HepG2 (cell line): Measurements from ENCODE around the gene ZNF740. TPM values are rescaled to one million over a fixed set of nuclear protein-coding genes. Genes with fewer than 3 reads are reported as not detected.
A peak's percentile ranks its signal among the peaks of the same experiment; 100 is the strongest.

ENCODE experiments used
- BRCA1 ChIP-seq: sonication (generic); formaldehyde crosslinking; IDR thresholded peaks from 2 replicates; pipeline ENCODE4 v1.4.0; 2020; ENCODE audit warnings: missing genetic modification reagents
- CBX5 ChIP-seq: sonication (generic); formaldehyde crosslinking; IDR thresholded peaks from 2 replicates; pipeline ENCODE4 v1.4.0; 2020; ENCODE audit warnings: missing genetic modification reagents, borderline replicate concordance
- ERF ChIP-seq: IDR thresholded peaks from 2 replicates; pipeline ENCODE4 v1.6.1; 2018; ENCODE audit warnings: missing biosample characterization, missing genetic modification reagents
- FOXO1 ChIP-seq: sonication (generic); formaldehyde crosslinking; IDR thresholded peaks from 2 replicates; pipeline ENCODE4 v1.4.0; 2020; ENCODE audit warnings: missing genetic modification reagents
- GATAD2A ChIP-seq: IDR thresholded peaks from 2 replicates; pipeline ENCODE4 v1.6.1; 2016
- HMG20B ChIP-seq: conservative IDR thresholded peaks from 2 replicates; pipeline ENCODE4 v1.6.1; 2016; ENCODE audit warnings: missing genetic modification reagents, missing compliant biosample characterization
- KDM1A ChIP-seq: IDR thresholded peaks from 2 replicates; pipeline ENCODE4 v1.6.1; 2016; ENCODE audit warnings: missing compliant biosample characterization
- KDM2A ChIP-seq: sonication (generic); formaldehyde crosslinking; IDR thresholded peaks from 2 replicates; pipeline ENCODE4 v1.4.0; 2020; ENCODE audit warnings: low read depth, missing genetic modification reagents, borderline replicate concordance
- NR2F6 ChIP-seq, 2 experiments: IDR thresholded peaks; 2 replicates each; pipeline ENCODE4 v1.6.1; 2016; ENCODE audit warnings: antibody characterized with exemption in 1 of 2, mild to moderate bottlenecking in 1 of 2
- NRL ChIP-seq: sonication (generic); formaldehyde crosslinking; IDR thresholded peaks from 2 replicates; pipeline ENCODE4 v1.5.0; 2020; ENCODE audit warnings: missing genetic modification reagents, mild to moderate bottlenecking, moderate library complexity, borderline replicate concordance
- PHF21A ChIP-seq: sonication (generic); formaldehyde crosslinking; IDR thresholded peaks from 2 replicates; pipeline ENCODE4 v1.5.0; 2020; ENCODE audit warnings: mild to moderate bottlenecking, missing genetic modification reagents
- RCOR2 ChIP-seq: IDR thresholded peaks from 2 replicates; pipeline ENCODE4 v1.6.1; 2016; ENCODE audit warnings: missing biosample characterization, missing genetic modification reagents
- SKI ChIP-seq: fragments of 450-650 bp; IDR thresholded peaks from one replicate; pipeline ENCODE4 v1.6.1; 2018; ENCODE audit warnings: mild to moderate bottlenecking; ENCODE audit not compliant: partially characterized antibody
- SOX6 ChIP-seq, 2 experiments: fragments of 450-650 bp in 1 of 2; sonication (generic) in 1 of 2; formaldehyde crosslinking in 1 of 2; IDR thresholded peaks; 2 replicates each; pipeline versions ENCODE4 v1.4.0 to v1.6.1; 2017 to 2020; ENCODE audit warnings: antibody characterized with exemption in 1 of 2, mild to moderate bottlenecking in 1 of 2, missing genetic modification reagents in 1 of 2
- ZBTB20 ChIP-seq: sonication (generic); formaldehyde crosslinking; IDR thresholded peaks from 2 replicates; pipeline ENCODE4 v1.8.1; 2023; ENCODE audit warnings: missing genetic modification reagents, low read depth, mild to moderate bottlenecking, borderline replicate concordance
- ZNF124 ChIP-seq: sonication (generic); formaldehyde crosslinking; IDR thresholded peaks from 2 replicates; pipeline ENCODE4 v1.4.0; 2020; ENCODE audit warnings: missing genetic modification reagents
- ZNF224 ChIP-seq: sonication (generic); formaldehyde crosslinking; IDR thresholded peaks from 2 replicates; pipeline ENCODE4 v1.5.0; 2020; ENCODE audit warnings: mild to moderate bottlenecking, missing genetic modification reagents
- ZNF263 ChIP-seq: sonication (generic); formaldehyde crosslinking; IDR thresholded peaks from 2 replicates; pipeline ENCODE4 v1.4.0; 2020; ENCODE audit warnings: missing genetic modification reagents
- ZNF274 ChIP-seq: sonication (generic); formaldehyde crosslinking; IDR thresholded peaks from 2 replicates; pipeline ENCODE4 v1.5.1; 2020; ENCODE audit warnings: mild to moderate bottlenecking, missing genetic modification reagents
- ZNF317 ChIP-seq: sonication (generic); formaldehyde crosslinking; IDR thresholded peaks from 2 replicates; pipeline ENCODE4 v1.5.0; 2020; ENCODE audit warnings: mild to moderate bottlenecking, missing genetic modification reagents
- ZNF451 ChIP-seq: sonication (generic); formaldehyde crosslinking; IDR thresholded peaks from 2 replicates; pipeline ENCODE4 v1.5.0; 2020; ENCODE audit warnings: mild to moderate bottlenecking, missing genetic modification reagents
- ZNF484 ChIP-seq: sonication (generic); formaldehyde crosslinking; IDR thresholded peaks from 2 replicates; pipeline ENCODE4 v1.5.1; 2020; ENCODE audit warnings: mild to moderate bottlenecking, low read depth, missing genetic modification reagents, borderline replicate concordance
- ZNF564 ChIP-seq: sonication (generic); formaldehyde crosslinking; IDR thresholded peaks from 2 replicates; pipeline ENCODE4 v1.8.1; 2023; ENCODE audit warnings: mild to moderate bottlenecking, missing genetic modification reagents
- ZNF768 ChIP-seq: sonication (generic); formaldehyde crosslinking; IDR thresholded peaks from 2 replicates; pipeline ENCODE4 v1.4.0; 2020; ENCODE audit warnings: missing genetic modification reagents
- ZNF782 ChIP-seq: sonication (generic); formaldehyde crosslinking; IDR thresholded peaks from 2 replicates; pipeline ENCODE4 v1.4.0; 2020; ENCODE audit warnings: missing genetic modification reagents, mild to moderate bottlenecking, borderline replicate concordance
- polyA plus RNA-seq, 8 experiments: library from polyadenylated mRNA; depleted of rRNA in 3 of 8; stranded (reverse) in 7 of 8; unstranded in 1 of 8; fragments of >200 nt; fragmentation: Illumina TruSeq in 4 of 8; extraction: Trizol in 4 of 8; gene quantifications; 2 replicates each; pipeline versions ENCODE4 v1.2.1 to v1.2.3, GENCODE V29; 2011 to 2016; ENCODE audit warnings: low read depth in 4 of 8, missing spikeins in 1 of 8, mixed read lengths in 1 of 8; ENCODE audit not compliant: insufficient read depth in 1 of 8
- total RNA-seq, 5 experiments: library from RNA; depleted of rRNA; stranded (reverse); fragments of >200 nt; fragmentation: Illumina TruSeq; extraction: Trizol; gene quantifications; 2 replicates each; pipeline ENCODE4 v1.2.3, GENCODE V29; 2016; ENCODE audit warnings: low read depth in 1 of 5
- TF ChIP-seq, protein P1 (sequence below): sonication (generic); formaldehyde crosslinking; IDR thresholded peaks from 2 replicates; pipeline ENCODE4 v1.8.1; 2023; ENCODE audit warnings: mild to moderate bottlenecking, missing genetic modification reagents
- TF ChIP-seq, protein P2 (sequence below): sonication (generic); formaldehyde crosslinking; IDR thresholded peaks from 2 replicates; pipeline ENCODE4 v1.4.0; 2020; ENCODE audit warnings: mild to moderate bottlenecking, low read depth, missing genetic modification reagents
- TF ChIP-seq, protein P3 (sequence below): sonication (generic); formaldehyde crosslinking; IDR thresholded peaks from 2 replicates; pipeline ENCODE4 v1.4.0; 2020; ENCODE audit warnings: missing genetic modification reagents

Gene ZNF740
- total and polyA plus RNA-seq, 2 of the 13 experiments (the other 11 are each of a cell fraction or from before 2014, with no cell fraction given): 16.9 to 19.0 TPM

DNA sequence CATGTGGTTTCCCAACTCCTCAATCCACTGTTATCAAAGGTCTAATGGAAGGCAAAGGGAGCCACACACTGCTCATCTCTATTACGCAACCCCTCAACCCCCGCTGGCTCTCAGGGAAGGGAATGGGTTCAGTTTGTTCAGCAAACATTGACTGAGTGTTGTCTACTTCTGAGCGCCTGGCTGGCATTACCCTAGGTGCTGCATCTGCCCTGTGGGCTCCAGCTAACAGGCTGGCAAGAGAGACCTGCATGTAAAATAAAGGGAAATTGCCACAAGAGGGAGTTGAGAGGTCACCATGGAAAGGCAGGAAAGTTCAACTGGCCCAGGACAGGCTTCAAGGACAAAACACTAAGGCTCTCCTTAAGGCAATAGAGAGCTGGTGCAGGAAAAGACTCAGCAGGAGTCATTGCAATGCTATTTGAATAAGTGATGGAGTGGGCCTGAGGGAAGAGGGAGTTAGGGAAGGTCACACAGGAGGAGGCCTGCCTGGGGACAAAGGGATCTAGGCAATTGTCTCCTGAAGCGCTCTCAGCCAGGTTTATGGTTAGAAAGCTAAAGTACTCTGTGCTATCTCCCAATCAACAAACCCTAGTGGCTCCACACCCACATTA is 5.5 kb upstream of the ZNF740 start (continued):
- no peak for TF ChIP-seq SOX6 (IDR thresholded peaks at IDR 0.05)
- TF ChIP-seq SOX6 (CRISPR knock-in tag; IDR thresholded peaks at IDR 0.05): peak; percentile 70
- 0 out of 2 replicates have a peak, but pooled peaks have one; percentile 32 for TF ChIP-seq BRCA1 (CRISPR knock-in tag)
- TF ChIP-seq GATAD2A (CRISPR knock-in tag): peak; percentile 96
- no peak for TF ChIP-seq ZNF782 (CRISPR knock-in tag)
- TF ChIP-seq SKI: peak; percentile 79
- no peak for TF ChIP-seq NRL (CRISPR knock-in tag)
- 0 out of 2 replicates have a peak, but pooled peaks have one; percentile 30 for TF ChIP-seq ZNF263
- TF ChIP-seq ZNF484 (CRISPR knock-in tag): no peak
- TF ChIP-seq, protein P1, sequence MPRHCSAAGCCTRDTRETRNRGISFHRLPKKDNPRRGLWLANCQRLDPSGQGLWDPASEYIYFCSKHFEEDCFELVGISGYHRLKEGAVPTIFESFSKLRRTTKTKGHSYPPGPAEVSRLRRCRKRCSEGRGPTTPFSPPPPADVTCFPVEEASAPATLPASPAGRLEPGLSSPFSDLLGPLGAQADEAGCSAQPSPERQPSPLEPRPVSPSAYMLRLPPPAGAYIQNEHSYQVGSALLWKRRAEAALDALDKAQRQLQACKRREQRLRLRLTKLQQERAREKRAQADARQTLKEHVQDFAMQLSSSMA (CRISPR knock-in tag): no peak
- peak; percentile 87 for TF ChIP-seq PHF21A (CRISPR knock-in tag)
- TF ChIP-seq NR2F6 (IDR thresholded peaks at IDR 0.05): peak; percentile 66
- peak; percentile 76; the same call in 1 of the 2 replicates for TF ChIP-seq NR2F6 (CRISPR knock-in tag; IDR thresholded peaks at IDR 0.05)
- 0 out of 2 replicates have a peak, but pooled peaks have one; percentile 46 for TF ChIP-seq ZNF124
- TF ChIP-seq, protein P2, sequence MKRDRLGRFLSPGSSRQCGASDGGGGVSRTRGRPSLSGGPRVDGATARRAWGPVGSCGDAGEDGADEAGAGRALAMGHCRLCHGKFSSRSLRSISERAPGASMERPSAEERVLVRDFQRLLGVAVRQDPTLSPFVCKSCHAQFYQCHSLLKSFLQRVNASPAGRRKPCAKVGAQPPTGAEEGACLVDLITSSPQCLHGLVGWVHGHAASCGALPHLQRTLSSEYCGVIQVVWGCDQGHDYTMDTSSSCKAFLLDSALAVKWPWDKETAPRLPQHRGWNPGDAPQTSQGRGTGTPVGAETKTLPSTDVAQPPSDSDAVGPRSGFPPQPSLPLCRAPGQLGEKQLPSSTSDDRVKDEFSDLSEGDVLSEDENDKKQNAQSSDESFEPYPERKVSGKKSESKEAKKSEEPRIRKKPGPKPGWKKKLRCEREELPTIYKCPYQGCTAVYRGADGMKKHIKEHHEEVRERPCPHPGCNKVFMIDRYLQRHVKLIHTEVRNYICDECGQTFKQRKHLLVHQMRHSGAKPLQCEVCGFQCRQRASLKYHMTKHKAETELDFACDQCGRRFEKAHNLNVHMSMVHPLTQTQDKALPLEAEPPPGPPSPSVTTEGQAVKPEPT (CRISPR knock-in tag): no peak
- TF ChIP-seq ZNF564: peak; percentile 53; the same call in 1 of the 2 replicates
- TF ChIP-seq ZNF768 (CRISPR knock-in tag): no peak
- TF ChIP-seq FOXO1 (CRISPR knock-in tag): peak; percentile 73
- TF ChIP-seq ZNF451 (CRISPR knock-in tag): no peak
- no peak for TF ChIP-seq ZBTB20 (CRISPR knock-in tag)
- peak; percentile 65; the same call in 1 of the 2 replicates for TF ChIP-seq KDM2A
- peak; percentile 67; the same call in 1 of the 2 replicates for TF ChIP-seq ZNF317
- no peak for TF ChIP-seq ZNF274 (CRISPR knock-in tag)
- TF ChIP-seq RCOR2 (CRISPR knock-in tag): peak; percentile 68
- TF ChIP-seq ZNF224: peak; percentile 51; the same call in 1 of the 2 replicates
- TF ChIP-seq, protein P3, sequence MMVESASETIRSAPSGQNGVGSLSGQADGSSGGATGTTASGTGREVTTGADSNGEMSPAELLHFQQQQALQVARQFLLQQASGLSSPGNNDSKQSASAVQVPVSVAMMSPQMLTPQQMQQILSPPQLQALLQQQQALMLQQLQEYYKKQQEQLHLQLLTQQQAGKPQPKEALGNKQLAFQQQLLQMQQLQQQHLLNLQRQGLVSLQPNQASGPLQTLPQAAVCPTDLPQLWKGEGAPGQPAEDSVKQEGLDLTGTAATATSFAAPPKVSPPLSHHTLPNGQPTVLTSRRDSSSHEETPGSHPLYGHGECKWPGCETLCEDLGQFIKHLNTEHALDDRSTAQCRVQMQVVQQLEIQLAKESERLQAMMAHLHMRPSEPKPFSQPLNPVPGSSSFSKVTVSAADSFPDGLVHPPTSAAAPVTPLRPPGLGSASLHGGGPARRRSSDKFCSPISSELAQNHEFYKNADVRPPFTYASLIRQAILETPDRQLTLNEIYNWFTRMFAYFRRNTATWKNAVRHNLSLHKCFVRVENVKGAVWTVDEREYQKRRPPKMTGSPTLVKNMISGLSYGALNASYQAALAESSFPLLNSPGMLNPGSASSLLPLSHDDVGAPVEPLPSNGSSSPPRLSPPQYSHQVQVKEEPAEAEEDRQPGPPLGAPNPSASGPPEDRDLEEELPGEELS (CRISPR knock-in tag): peak; percentile 64
- TF ChIP-seq HMG20B (CRISPR knock-in tag): peak; percentile 79
- peak; percentile 46; the same call in 1 of the 2 replicates for TF ChIP-seq KDM1A (CRISPR knock-in tag)
- TF ChIP-seq ERF: no peak
- peak; percentile 80; the same call in 1 of the 2 replicates for TF ChIP-seq CBX5
